Activated T-cell treated with anti-CD3 and anti-CD28 coated beads, Interleukin-2, amount 50 U/mL, for 72 hours (primary cell): Measurements from ENCODE around the gene PGPEP1. TPM values are rescaled to one million over a fixed set of nuclear protein-coding genes. Genes with fewer than 3 reads are reported as not detected.
A peak's percentile ranks its signal among the peaks of the same experiment; 100 is the strongest.

Source experiments
- ATAC-seq, 2 donors: fragments of 150-1000 bp; cut with Tn5 transposase; replicated peaks in 1 of 2; 2 replicates each; pipeline ENCODE4 v1.10.0; 2021; ENCODE audit warnings: moderate library complexity in 2 of 2, mild to moderate bottlenecking in 1 of 2
- DNase-seq, 2 donors: peaks; one replicate each; pipeline ENCODE4 v3.0.0; 2021 to 2022; ENCODE audit warnings: mixed read lengths in 1 of 2
- H3K27ac Mint-ChIP-seq: one replicate; pipeline ENCODE4 v1.8.0; 2022; ENCODE audit warnings: mild to moderate bottlenecking, moderate library complexity, mixed read lengths
- H3K27me3 Mint-ChIP-seq: one replicate; pipeline ENCODE4 v1.8.0; 2022; ENCODE audit warnings: low read depth, mixed read lengths
- H3K36me3 Mint-ChIP-seq, 2 donors: one replicate each; pipeline ENCODE4 v1.8.0; 2022; ENCODE audit warnings: mixed read lengths in 2 of 2, mild to moderate bottlenecking in 1 of 2; ENCODE audit not compliant: insufficient read depth in 2 of 2
- H3K4me1 Mint-ChIP-seq: one replicate; pipeline ENCODE4 v1.8.0; 2022; ENCODE audit warnings: low read depth, mixed read lengths
- H3K4me3 Mint-ChIP-seq, 2 donors: one replicate each; pipeline ENCODE4 v1.8.0; 2022; ENCODE audit warnings: mild to moderate bottlenecking in 2 of 2, mixed read lengths in 2 of 2, moderate library complexity in 2 of 2
- H3K9me3 Mint-ChIP-seq, 2 donors: one replicate each; pipeline ENCODE4 v1.8.0; 2022; ENCODE audit warnings: mixed read lengths in 2 of 2
- total RNA-seq, 2 donors: library from RNA; stranded (reverse); gene quantifications; one replicate each; pipeline ENCODE4 v1.2.3, GENCODE V29; 2022

Gene PGPEP1
- total RNA-seq, 2 donors from 2014 or later: 55.5 to 58.0 TPM

GRCh38 chr19:18418483-18419194 lies 78.2 kb downstream of the PGPEP1 start:
- DNase-seq: peak in 1 of 2 donors; percentile 55
- Mint-ChIP-seq H3K27ac (peak overlapping the region; percentile 82), H3K27me3 (peaks cover 34% of the 10 kb centered on the region), H3K36me3 (peaks cover 0 to 3% of the 10 kb centered on the region in 2 donors), H3K4me1 (peaks cover 83% of the 10 kb centered on the region), H3K9me3 (no peaks in the 10 kb centered on the region), H3K4me3 (peak overlapping the region; percentile 81 to 88)
- ATAC-seq: peak; percentile 32 to 49

- ATAC-seq (peak; percentile 62 to 67), DNase-seq (peak; percentile 77 to 80)
- Mint-ChIP-seq H3K27ac (peak within 1 kb of the TSS; percentile 82), H3K4me3 (peak within 1 kb of the TSS; percentile 88 to 93), H3K27me3 (peaks cover 29% of the 10 kb centered on the region), H3K4me1 (peaks cover 84% of the 10 kb centered on the region), H3K36me3 (peaks cover 0 to 3% of the 10 kb centered on the region in 2 donors), H3K9me3 (no peaks in the 10 kb centered on the region)
Observed at GRCh38 chr19:18419195-18419698, 78.8 kb downstream of the PGPEP1 start, which contains the start of gene SSBP4. TSS of gene SSBP4 (plus strand) at chr19:18419398. CDS start at chr19:18419649, 251 bp downstream.

Other genes starting within 250 kb of the PGPEP1 start
- 10 to 100 TPM; 22.4 to 23.2 TPM for gene MAST3, start 242.8 kb upstream of the PGPEP1 start, total RNA-seq
- 10 to 100 TPM; 13.3 to 15.4 TPM for gene PIK3R2, start 187.4 kb upstream of the PGPEP1 start, total RNA-seq
- 10 to 100 TPM; 10.2 to 11.4 TPM for gene IFI30, start 166.8 kb upstream of the PGPEP1 start, total RNA-seq
- 10 to 100 TPM in 1 of 2 donors, 1 to 10 TPM in 1; 9.8 to 10.1 TPM for gene MPV17L2, start 147.4 kb upstream of the PGPEP1 start, total RNA-seq
- 1 to 10 TPM; 1.8 to 1.9 TPM for gene RAB3A, start 136.6 kb upstream of the PGPEP1 start, total RNA-seq
- under 1 TPM in 1 of 2 donors, not detected in 1; 0.10 TPM for gene PDE4C, start 114.2 kb upstream of the PGPEP1 start, total RNA-seq
- gene IQCN, start 66.1 kb upstream of the PGPEP1 start, total RNA-seq: 1 to 10 TPM; 2.2 to 2.8 TPM
- 100 to 1,000 TPM; 197 to 235 TPM for gene JUND, start 59.0 kb upstream of the PGPEP1 start, total RNA-seq
- gene LSM4, start 17.5 kb upstream of the PGPEP1 start, total RNA-seq: 100 to 1,000 TPM; 178 to 250 TPM
- gene GDF15, start 45.6 kb downstream of the PGPEP1 start, total RNA-seq: under 1 TPM in 1 of 2 donors, not detected in 1; 0.60 TPM
- gene LRRC25, start 57.0 kb downstream of the PGPEP1 start, total RNA-seq: not detected
- 10 to 100 TPM; 46.8 to 48.1 TPM for gene SSBP4, start 78.8 kb downstream of the PGPEP1 start, total RNA-seq
- gene ISYNA1, start 97.5 kb downstream of the PGPEP1 start, total RNA-seq: 10 to 100 TPM; 20.5 to 24.8 TPM
- gene ELL, start 181.5 kb downstream of the PGPEP1 start, total RNA-seq: 10 to 100 TPM; 25.9 to 32.3 TPM
- 100 to 1,000 TPM; 223 to 239 TPM for gene FKBP8, start 203.0 kb downstream of the PGPEP1 start, total RNA-seq
- 100 to 1,000 TPM; 127 to 139 TPM for gene KXD1, start 217.3 kb downstream of the PGPEP1 start, total RNA-seq
- gene UBA52, start 231.3 kb downstream of the PGPEP1 start, total RNA-seq: 1,000 to 10,000 TPM; 1,602 TPM
- 10 to 100 TPM; 46.2 to 59.5 TPM for gene REX1BD, start 248.2 kb downstream of the PGPEP1 start, total RNA-seq